Pulmonary artery endothelial cell (primary cell): ENCODE results near the gene ZIM2. TPM values are rescaled to one million over a fixed set of nuclear protein-coding genes. Genes with fewer than 3 reads are reported as not detected.

Experiments
- DNase-seq: peaks from one replicate; pipeline ENCODE4 v3.0.0-alpha.2; 2011; ENCODE audit warnings: low read depth, low spot score
- total RNA-seq: library from RNA; depleted of rRNA; stranded (reverse); fragments of >200 nt; gene quantifications from 2 replicates; pipeline ENCODE4 v1.2.3, GENCODE V29; 2014

The ZIM2 gene
- total RNA-seq, 1 donor from 2014 or later, result not detected

GRCh38 chr19:56810260-56810659 lies 30.3 kb downstream of the ZIM2 start:
- no peak for DNase-seq

GRCh38 chr19:56808717-56809392 lies 31.7 kb downstream of the ZIM2 start:
- DNase-seq, result no peak

- DNase-seq, result no peak
Measured at GRCh38 chr19:56806639-56807038, 33.9 kb downstream of the ZIM2 start.

DNA sequence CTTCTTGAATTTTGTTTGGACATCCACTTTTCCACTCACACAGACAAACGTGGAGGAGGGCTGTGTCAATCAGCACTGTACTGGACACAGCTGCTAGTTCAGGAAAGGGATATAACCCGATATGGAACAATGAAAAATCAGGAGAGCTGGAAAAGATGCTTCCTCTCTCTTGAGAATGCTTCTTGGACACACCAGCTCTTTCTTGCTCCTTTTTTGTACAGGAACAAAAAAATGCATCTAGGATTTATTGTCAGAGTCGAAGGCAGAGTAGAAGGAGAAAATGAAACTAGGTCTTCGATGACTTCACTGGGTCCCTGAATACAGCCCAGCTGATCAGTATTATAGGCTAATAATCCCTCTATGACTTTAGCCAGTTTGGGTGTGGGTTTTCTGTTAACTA lies 62.2 kb downstream of the ZIM2 start:
- no peak for DNase-seq

DNA sequence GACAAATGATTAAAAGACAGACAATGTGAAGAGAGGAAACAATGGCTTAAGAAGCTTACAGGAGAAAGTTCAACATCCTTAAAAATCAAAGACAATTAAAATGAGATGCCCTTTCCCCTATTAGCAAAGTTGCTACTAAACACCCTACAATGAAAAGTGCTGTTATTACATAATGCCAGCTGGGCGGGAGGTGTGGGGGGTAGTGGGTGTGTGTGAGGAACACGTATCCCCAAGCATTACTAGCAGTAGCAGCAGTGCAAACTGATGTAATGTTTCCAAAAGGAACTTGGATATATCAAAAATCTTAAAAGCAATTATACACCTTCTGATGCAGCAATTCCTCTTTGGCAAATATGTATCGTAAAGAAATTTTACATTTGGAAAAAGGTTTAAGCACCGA lies 70.9 kb downstream of the ZIM2 start:
- no peak for DNase-seq

DNA sequence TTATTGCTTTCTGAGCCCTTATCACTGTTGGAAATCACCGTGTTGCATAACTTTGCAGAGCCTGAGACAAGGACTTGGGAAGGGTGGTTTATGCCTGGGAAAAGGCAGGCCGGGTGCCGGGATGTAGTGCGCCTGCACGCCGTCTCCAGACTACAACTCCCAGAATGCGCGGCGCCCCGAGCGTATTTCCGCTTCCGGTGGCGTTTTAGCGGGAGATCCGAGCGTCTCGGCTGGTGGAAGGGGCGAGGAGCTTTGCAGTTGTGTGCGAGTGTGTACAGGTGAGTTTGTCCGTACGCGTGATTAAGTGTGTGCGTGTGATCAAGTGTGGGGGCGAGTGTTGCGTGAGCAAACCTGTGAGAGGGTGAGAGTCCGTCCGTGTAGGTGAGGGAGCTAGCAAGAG lies 75.4 kb downstream of the ZIM2 start:
- DNase-seq, result no peak

- DNase-seq, result no peak
Measured at GRCh38 chr19:56764196-56764695, 76.3 kb downstream of the ZIM2 start.

DNA sequence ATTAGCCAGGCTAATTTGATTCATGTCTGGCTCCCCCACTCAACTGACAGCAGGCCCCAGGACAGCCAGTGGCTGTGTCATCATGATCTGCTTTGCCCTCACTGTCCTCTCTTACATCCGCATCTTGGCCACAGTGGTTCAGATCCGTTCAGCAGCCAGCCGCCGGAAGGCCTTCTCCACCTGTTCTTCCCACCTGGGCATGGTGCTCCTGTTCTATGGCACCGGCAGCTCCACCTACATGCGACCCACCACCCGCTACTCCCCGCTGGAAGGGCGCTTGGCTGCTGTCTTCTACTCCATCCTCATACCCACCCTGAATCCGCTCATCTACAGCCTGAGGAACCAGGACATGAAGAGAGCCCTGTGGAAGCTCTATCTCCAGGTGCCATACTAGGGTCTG lies 79.7 kb downstream of the ZIM2 start:
- no peak for DNase-seq

DNA sequence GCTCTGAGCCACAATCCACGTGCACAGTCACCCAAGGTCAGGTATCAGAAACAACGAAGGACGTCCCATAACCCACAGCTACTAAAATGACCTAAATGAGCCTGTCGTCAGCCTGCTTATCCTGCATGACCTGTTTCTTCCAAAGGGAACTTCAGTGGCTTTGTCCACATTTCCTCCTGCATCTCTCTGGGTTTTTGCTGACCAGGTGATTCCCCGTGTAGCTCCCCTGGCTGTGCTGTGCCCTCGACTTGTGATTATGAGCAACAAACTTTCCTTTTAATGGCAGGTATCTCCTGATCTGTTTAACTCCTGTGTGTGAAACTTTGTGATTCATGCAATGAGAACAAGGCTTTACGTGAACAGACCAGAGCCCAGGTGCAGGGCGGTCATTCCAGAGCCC lies 81.0 kb downstream of the ZIM2 start:
- no peak for DNase-seq

DNA sequence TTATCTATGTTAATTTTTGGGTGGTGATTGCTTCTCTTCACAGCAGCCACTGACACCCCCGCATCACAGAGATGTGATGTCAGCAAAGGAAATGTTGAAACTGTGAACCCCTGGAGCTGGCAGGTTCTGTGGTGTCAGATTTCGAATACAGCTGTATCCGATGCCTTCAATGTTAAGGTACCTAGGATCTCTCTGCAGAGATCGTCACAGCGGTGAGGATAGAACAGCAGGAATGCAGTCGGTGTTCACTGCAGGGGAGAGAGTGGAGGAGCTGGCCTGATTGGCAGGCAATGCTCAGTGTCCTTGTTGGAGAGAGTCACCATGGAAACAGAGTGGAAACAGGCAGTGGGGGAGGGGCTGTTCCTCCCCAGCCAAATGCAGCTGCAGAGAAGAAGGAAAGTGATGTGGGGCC lies 89.4 kb downstream of the ZIM2 start:
- no peak for DNase-seq

DNA sequence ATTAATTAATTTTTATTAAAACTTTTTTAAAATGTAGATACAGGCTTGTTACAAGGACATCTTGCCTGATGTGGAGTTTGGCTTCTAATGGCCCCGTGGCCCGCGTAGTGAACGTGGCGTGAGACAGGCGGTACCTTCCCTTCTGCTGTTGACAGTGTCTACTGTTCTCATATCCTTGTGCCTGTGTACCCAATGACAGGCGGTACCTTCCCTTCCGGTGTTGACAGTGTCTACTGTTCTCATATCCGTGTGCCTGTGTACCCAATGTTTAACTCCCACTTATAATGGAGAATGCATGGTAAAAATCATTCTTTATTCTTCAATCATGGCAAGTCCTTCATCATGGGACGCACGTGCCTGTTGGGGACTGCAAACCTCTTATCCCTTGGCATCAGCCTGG lies 89.9 kb downstream of the ZIM2 start:
- DNase-seq, result no peak

DNA sequence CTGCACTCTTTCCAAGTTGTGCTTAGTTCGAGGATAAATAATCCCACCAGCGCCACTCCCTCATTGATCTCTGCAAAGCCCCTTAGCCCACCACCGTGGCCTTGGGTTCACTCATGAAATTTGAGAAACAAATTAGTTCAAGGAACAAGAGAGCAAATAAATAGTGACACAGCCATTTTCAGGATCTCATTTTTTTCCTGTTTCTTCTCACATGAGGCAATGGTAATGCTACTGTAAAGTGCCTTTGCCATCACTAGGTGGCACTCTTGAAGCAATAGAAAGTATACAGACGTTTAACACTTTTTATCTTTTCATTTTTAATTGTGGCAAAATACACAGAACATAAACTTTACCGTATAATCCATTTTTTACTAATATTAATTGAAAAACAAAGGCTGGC lies 92.1 kb downstream of the ZIM2 start:
- no peak for DNase-seq

DNA sequence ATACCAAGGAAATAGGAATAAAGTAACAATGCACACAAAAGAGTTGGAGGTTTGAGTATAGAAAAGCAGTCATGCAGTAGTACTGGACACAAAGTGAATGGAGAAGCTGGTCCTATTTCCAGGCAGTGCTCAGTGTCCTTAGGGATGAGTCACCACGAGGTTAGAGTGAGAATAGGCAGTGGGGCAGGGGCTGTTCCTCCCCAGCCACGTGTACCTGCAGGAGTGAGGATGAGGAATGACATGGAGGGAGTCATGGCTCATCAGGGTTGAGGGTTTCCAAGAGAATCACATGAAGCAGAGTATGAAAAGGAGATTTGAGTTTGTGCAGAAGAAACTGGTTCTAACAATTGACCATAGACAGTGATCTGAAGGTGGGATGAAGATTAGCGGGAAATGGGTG lies 94.2 kb downstream of the ZIM2 start:
- no peak for DNase-seq

DNA sequence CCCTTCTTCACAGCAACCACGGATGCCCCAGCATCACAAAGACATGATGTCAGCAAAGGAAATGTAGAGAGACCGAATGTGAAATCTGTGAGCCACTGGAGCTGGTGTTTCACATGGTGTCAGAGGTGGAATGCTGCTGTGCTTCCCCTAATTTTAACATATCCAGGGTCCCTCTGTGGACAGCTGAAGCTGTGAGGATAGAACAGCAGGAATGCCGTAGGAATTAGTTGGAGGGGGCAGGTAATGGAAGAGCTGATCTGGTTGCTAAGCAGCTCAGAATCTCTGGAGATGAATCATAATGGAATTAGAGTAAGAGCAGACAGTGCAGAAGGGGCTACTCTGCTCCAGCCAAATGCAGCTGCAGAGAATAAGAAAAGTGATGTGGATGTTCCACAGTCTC lies 100.0 kb downstream of the ZIM2 start:
- no peak for DNase-seq

DNA sequence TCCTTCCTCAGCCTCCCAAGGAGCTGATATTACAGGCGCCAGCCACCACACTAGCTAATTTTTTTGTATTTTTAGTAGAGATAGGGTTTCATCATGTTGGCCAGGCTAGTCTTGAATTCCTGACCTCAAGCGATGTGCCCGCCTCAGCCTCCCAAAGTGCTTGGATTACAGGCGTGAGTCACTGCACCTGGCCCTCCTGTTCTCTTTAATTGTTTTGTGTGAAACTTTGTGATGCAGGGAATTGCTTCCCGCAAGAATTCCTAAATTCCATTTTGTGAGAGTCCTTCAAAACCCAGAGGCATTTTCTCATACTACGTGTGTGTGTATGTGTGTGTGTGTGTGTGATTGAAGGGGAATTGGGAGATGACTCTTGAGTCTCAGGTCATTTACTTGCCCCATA lies 104.0 kb downstream of the ZIM2 start:
- DNase-seq, result no peak

DNA sequence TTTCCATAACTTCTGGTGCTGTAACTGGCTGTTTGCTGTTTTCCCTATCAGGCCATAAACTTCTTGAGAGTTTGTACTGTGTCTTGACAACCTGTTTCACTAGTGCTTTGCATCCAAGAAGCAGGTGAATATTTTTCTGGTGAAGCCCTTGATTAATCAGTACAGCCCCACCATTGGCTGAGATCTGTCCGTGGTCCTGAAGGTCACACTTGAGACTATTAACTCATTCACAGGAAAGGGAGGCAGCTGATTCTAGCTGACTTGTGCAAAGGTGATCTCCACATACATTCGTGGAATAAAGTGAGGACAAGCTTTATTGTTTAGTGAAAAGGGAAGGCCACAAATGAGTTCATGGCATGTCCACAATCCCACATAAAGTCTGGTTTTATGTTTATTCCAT lies 107.5 kb downstream of the ZIM2 start:
- no peak for DNase-seq

- no peak for DNase-seq
Measured at GRCh38 chr19:56727677-56728076, 112.8 kb downstream of the ZIM2 start.

DNA sequence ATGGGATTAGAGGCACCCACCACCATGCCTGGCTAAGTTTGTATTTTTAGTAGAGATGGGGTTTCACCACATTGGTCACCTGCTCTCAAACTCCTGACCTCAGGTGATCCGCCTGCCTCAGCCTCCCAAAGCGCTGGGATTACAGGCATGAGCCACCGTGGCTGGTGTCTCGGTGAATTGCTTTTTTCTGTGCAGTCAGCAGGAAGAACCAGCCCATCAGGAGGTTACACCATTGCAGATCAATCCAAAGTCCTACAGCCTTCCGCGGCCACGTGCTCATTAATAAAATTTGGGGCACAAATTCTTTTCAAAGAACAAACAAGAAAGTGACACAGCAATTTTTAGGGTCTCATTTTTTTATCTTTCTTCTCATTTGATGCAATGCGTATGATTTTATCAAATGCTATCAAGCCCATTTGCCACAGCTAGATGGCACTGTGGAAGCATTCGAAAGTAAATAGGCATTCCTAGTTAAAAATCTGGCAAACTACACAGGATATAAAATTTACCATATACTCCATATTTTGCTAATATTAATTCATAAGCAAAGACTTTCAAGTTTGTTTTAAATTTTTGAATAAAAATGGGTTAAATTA lies 114.6 kb downstream of the ZIM2 start:
- no peak for DNase-seq

Other genes with a start within 250 kb of the ZIM2 start
- 10.8 and 12.4 TPM in 2 replicates for gene ZNF71, start 245.4 kb downstream of the ZIM2 start, total RNA-seq
- gene SMIM17, start 197.6 kb downstream of the ZIM2 start, total RNA-seq, result 0.14 and 0.26 TPM in 2 replicates
- 0.07 and 0.78 TPM in 2 replicates for gene ZNF835, start 169.0 kb downstream of the ZIM2 start, total RNA-seq
- gene PEG3, start within 50 bp of the ZIM2 start, total RNA-seq, result 0.79 and 4.5 TPM in 2 replicates